ENCODE results near the gene CNST.
A peak's percentile ranks its signal among the peaks of the same experiment; 100 is the strongest.

DNA sequence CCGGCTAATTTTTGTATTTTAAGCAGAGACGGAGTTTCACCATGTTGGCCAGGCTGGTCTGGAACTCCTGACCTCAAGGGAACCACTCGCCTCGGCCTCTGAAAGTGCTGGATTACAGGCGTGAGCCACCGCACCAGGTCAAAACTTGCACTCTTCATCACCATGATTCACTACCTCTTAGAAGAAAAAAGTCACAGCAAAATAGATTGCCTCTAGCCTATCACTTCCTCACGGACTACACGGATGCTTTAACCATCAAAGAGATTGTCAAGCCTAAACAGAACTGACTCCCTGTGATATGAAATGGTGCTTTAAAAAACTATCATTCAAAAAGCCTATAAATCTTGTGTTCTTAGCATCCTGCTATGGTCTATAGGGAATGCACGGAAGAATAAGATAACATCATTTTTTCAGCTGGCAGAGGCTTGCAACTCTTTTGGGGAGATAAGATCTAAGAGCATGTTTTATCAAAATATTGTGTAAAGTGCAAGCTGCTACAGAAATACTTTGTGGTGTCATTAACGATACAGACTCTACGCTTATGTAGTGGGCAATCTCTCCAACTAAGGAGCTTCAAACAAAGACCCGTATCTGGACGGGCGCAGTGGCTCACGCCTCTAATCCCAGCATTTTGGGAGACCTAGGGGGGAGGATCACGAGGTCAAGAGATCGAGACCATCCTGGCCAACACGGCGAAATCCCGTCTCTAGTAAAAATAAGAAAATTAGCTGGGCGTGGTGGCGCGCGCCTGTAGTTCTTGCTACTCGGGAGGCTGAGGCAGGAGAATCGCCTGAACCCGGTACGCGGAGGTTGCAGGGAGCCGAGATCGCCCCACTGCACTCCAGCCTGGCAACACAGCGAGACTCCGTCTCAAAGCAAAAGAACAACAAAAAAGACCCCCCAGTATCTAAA lies 1.2 kb upstream of the CNST start:
- peak; percentile 77; the same call in 1 of the 2 replicates for TF ChIP-seq GATA2 (IDR thresholded peaks at IDR 0.05; ENCODE audit: low read depth, low read length)
- peak; percentile 85 for TF ChIP-seq GATA3 (IDR thresholded peaks at IDR 0.05; ENCODE audit: low read depth, low read length)
